HepG2 (cell line): ENCODE measurements around the gene PPFIA4. TPM values are rescaled to one million over a fixed set of nuclear protein-coding genes. Genes with fewer than 3 reads are reported as not detected.

Experiments
- ATAC-seq: fragments of 200-7000 bp; cut with Tn5 transposase; 3 replicates; pipeline ENCODE4 v1.9.1; 2020; ENCODE audit warnings: mild to moderate bottlenecking, moderate library complexity
- BruUV-seq: library from RNA; stranded (reverse); fragments of 400-500 nt; replicated peaks from 2 replicates; lab custom pipeline; 2021; lab: Mats Ljungman, UMichigan
- CTCF ChIA-PET: fragments of 300-600 bp; formaldehyde crosslinking; extraction: SDS; loops from one replicate; lab custom pipeline; 2021; ENCODE audit warnings: low total read pairs, inconsistent platforms, low intra/inter-chr PET ratio; lab: Yijun Ruan, JAX
- POLR2A ChIA-PET: fragments of 350-600 bp; sonication (Branson Sonifier 250); formaldehyde crosslinking; loops from one replicate; lab custom pipeline; 2020; ENCODE audit warnings: antibody characterized with exemption, inconsistent platforms; lab: Yijun Ruan, JAX
- DNase-seq: peaks from one replicate; pipeline ENCODE4 v3.0.0-alpha.2; 2015; ENCODE audit warnings: low spot score
- FAIRE-seq: peaks from 3 replicates; lab custom pipeline; 2011; peaks lifted over from hg19 to GRCh38; lab: Jason Lieb, UNC
- H2AFZ ChIP-seq: one replicate; pipeline ENCODE4 v1.6.1; 2011; ENCODE audit warnings: low read length, inconsistent platforms
- H3K27ac ChIP-seq: fragments of 300-600 bp; 3 replicates; pipeline ENCODE4 v1.8.0; 2011; ENCODE audit warnings: mixed run types, mild to moderate bottlenecking, mixed read lengths, low read length, inconsistent platforms; ENCODE audit not compliant: insufficient read depth; ENCODE audit errors: extremely low read length
- H3K27me3 ChIP-seq, 2 experiments: fragments of 200-600 bp in 1 of 2; 2 replicates in 1 of 2; 3 replicates in 1 of 2; pipeline versions ENCODE4 v1.6.0 to v1.8.0; 2011; ENCODE audit warnings: low read length in 2 of 2, mild to moderate bottlenecking in 2 of 2, moderate library complexity in 2 of 2, inconsistent platforms in 1 of 2; ENCODE audit not compliant: insufficient read depth in 2 of 2, control insufficient read depth in 1 of 2
- H3K36me3 ChIP-seq, 2 experiments: fragments of 200-600 bp in 1 of 2; replicated peaks in 1 of 2; 2 replicates in 1 of 2; 3 replicates in 1 of 2; pipeline versions ENCODE4 v1.5.1 to v1.8.0; 2011; ENCODE audit warnings: low read length in 2 of 2, inconsistent platforms in 1 of 2; ENCODE audit not compliant: insufficient read depth in 2 of 2, control insufficient read depth in 1 of 2
- H3K4me1 ChIP-seq: 2 replicates; pipeline ENCODE4 v1.5.1; 2012; ENCODE audit warnings: low read length, inconsistent platforms; ENCODE audit not compliant: insufficient read depth
- H3K4me2 ChIP-seq: 2 replicates; pipeline ENCODE4 v1.6.0; 2011; ENCODE audit warnings: low read depth, low read length, inconsistent platforms
- H3K4me3 ChIP-seq, 3 experiments: fragments of 200-600 bp in 1 of 3; sonication (generic), shearing (Covaris generic) in 1 of 3; replicated peaks in 1 of 3; 2 replicates each; pipeline ENCODE4 v1.5.1; 2011 to 2016; ENCODE audit warnings: low read length in 3 of 3, inconsistent platforms in 2 of 3, low read depth in 2 of 3, mild to moderate bottlenecking in 2 of 3, control low read depth in 1 of 3, mixed read lengths in 1 of 3; ENCODE audit not compliant: insufficient read depth in 1 of 3
- H3K79me2 ChIP-seq: one replicate; pipeline ENCODE4 v1.6.1; 2011; ENCODE audit warnings: low read length, inconsistent platforms; ENCODE audit not compliant: insufficient read depth
- H3K9ac ChIP-seq: 2 replicates; pipeline ENCODE4 v1.6.0; 2011; ENCODE audit warnings: mild to moderate bottlenecking, low read depth, low read length, inconsistent platforms; ENCODE audit not compliant: insufficient read depth
- H3K9me3 ChIP-seq: 2 replicates; pipeline ENCODE4 v1.5.1; 2012; ENCODE audit warnings: mild to moderate bottlenecking, low read length
- H4K20me1 ChIP-seq: 2 replicates; pipeline ENCODE4 v1.6.0; 2011; ENCODE audit warnings: inconsistent platforms, mild to moderate bottlenecking, low read length, moderate library complexity; ENCODE audit not compliant: insufficient read depth
- CBX1 ChIP-seq: IDR thresholded peaks from one replicate; pipeline ENCODE4 v1.6.1; 2016; ENCODE audit warnings: antibody characterized with exemption, low read depth
- CCDC6 ChIP-seq: sonication (generic); formaldehyde crosslinking; IDR thresholded peaks from 2 replicates; pipeline ENCODE4 v1.8.1; 2022; ENCODE audit warnings: mild to moderate bottlenecking, missing genetic modification reagents, moderate library complexity
- HNRNPLL ChIP-seq: fragments of 200-400 bp; formaldehyde crosslinking; IDR thresholded peaks from 2 replicates; pipeline ENCODE4 v1.6.1; 2017; ENCODE audit warnings: mild to moderate bottlenecking, low read depth, low read length; ENCODE audit not compliant: poor library complexity, severe bottlenecking
- MED1 ChIP-seq: sonication (generic); formaldehyde crosslinking; IDR thresholded peaks from 2 replicates; pipeline ENCODE4 v1.4.0; 2020; ENCODE audit warnings: missing genetic modification reagents
- POLR2AphosphoS5 ChIP-seq: IDR thresholded peaks from 2 replicates; pipeline ENCODE4 v1.6.1; 2012; ENCODE audit warnings: low read depth, low read length
- RFX1 ChIP-seq: fragments of 450-650 bp; IDR thresholded peaks from 2 replicates; pipeline ENCODE4 v1.6.1; 2017
- SP5 ChIP-seq: IDR thresholded peaks from 2 replicates; pipeline ENCODE4 v1.6.1; 2016; ENCODE audit warnings: low read depth, borderline replicate concordance
- SRSF9 ChIP-seq: fragments of 200-400 bp; formaldehyde crosslinking; IDR thresholded peaks from 2 replicates; pipeline ENCODE4 v1.6.1; 2018; ENCODE audit warnings: borderline replicate concordance, mild to moderate bottlenecking, low read depth, low read length; ENCODE audit not compliant: insufficient read depth, poor library complexity, severe bottlenecking
- TCF12 ChIP-seq, 2 experiments: fragments of 450-650 bp in 1 of 2; sonication (generic) in 1 of 2; formaldehyde crosslinking in 1 of 2; IDR thresholded peaks; 2 replicates each; pipeline versions ENCODE4 v1.6.1 to v1.8.0; 2017 to 2022; ENCODE audit warnings: antibody characterized with exemption in 1 of 2, mild to moderate bottlenecking in 1 of 2, missing genetic modification reagents in 1 of 2, moderate library complexity in 1 of 2
- TRIM24 ChIP-seq: sonication (generic); formaldehyde crosslinking; IDR thresholded peaks from 2 replicates; pipeline ENCODE4 v1.8.0; 2022; ENCODE audit warnings: mild to moderate bottlenecking, missing genetic modification reagents
- YEATS2 ChIP-seq: sonication (generic); formaldehyde crosslinking; IDR thresholded peaks from 2 replicates; pipeline ENCODE4 v1.4.0; 2020; ENCODE audit warnings: missing genetic modification reagents, borderline replicate concordance
- ZBTB37 ChIP-seq: sonication (generic); formaldehyde crosslinking; IDR thresholded peaks from 2 replicates; pipeline ENCODE4 v1.4.0; 2020; ENCODE audit warnings: mild to moderate bottlenecking, missing genetic modification reagents
- ZNF121 ChIP-seq: sonication (generic); formaldehyde crosslinking; IDR thresholded peaks from 2 replicates; pipeline ENCODE4 v1.5.0; 2020; ENCODE audit warnings: mild to moderate bottlenecking, missing genetic modification reagents
- ZNF3 ChIP-seq: IDR thresholded peaks from 2 replicates; pipeline ENCODE4 v1.7.0; 2017; ENCODE audit warnings: inconsistent platforms
- ZNF331 ChIP-seq: sonication (generic); formaldehyde crosslinking; IDR thresholded peaks from 2 replicates; pipeline ENCODE4 v1.4.0; 2020; ENCODE audit warnings: missing genetic modification reagents
- ZNF367 ChIP-seq: sonication (generic); formaldehyde crosslinking; IDR thresholded peaks from 2 replicates; pipeline ENCODE4 v1.4.0; 2020; ENCODE audit warnings: missing genetic modification reagents, borderline replicate concordance
- ZNF460 ChIP-seq: sonication (generic); formaldehyde crosslinking; IDR thresholded peaks from 2 replicates; pipeline ENCODE4 v1.5.1; 2020; ENCODE audit warnings: missing genetic modification reagents, mild to moderate bottlenecking, borderline replicate concordance
- ZNF513 ChIP-seq: sonication (generic); formaldehyde crosslinking; conservative IDR thresholded peaks from 2 replicates; pipeline ENCODE4 v1.5.0; 2020; ENCODE audit warnings: missing genetic modification reagents
- ZNF747 ChIP-seq: sonication (generic); formaldehyde crosslinking; IDR thresholded peaks from 2 replicates; pipeline ENCODE4 v1.8.1; 2023; ENCODE audit warnings: missing genetic modification reagents, mild to moderate bottlenecking, borderline replicate concordance
- ZNF777 ChIP-seq: sonication (generic); formaldehyde crosslinking; IDR thresholded peaks from 2 replicates; pipeline ENCODE4 v1.4.0; 2020; ENCODE audit warnings: missing genetic modification reagents
- WGBS: methylation state at CpG from one replicate; pipeline ENCODE4 v1.1.6; 2017; ENCODE audit warnings: low lambda C conversion rate; 5-methylcytosine and 5-hydroxymethylcytosine counted together
- in situ Hi-C: cut with HindIII; loops from 2 replicates; pipeline ENCODE4 v1.10.0; 2017; ENCODE audit warnings: low pct_unique_long_range_greater_than_20kb; ENCODE audit not compliant: extremely low pct_ligation_motif_present
- intact Hi-C: fragments of 100-400 bp; cut with micrococcal nuclease; formaldehyde crosslinking; loops from one replicate; pipeline ENCODE4 v1.10.0; 2022; ENCODE audit not compliant: unreplicated experiment
- polyA plus RNA-seq, 8 experiments: library from polyadenylated mRNA; depleted of rRNA in 3 of 8; stranded (reverse) in 7 of 8; unstranded in 1 of 8; fragments of >200 nt; fragmentation: Illumina TruSeq in 4 of 8; extraction: Trizol in 4 of 8; gene quantifications; 2 replicates each; pipeline versions ENCODE4 v1.2.1 to v1.2.3, GENCODE V29; 2011 to 2016; ENCODE audit warnings: low read depth in 4 of 8, missing spikeins in 1 of 8, mixed read lengths in 1 of 8; ENCODE audit not compliant: insufficient read depth in 1 of 8
- total RNA-seq, 5 experiments: library from RNA; depleted of rRNA; stranded (reverse); fragments of >200 nt; fragmentation: Illumina TruSeq; extraction: Trizol; gene quantifications; 2 replicates each; pipeline ENCODE4 v1.2.3, GENCODE V29; 2016; ENCODE audit warnings: low read depth in 1 of 5

The PPFIA4 gene
- total and polyA plus RNA-seq, 2 of the 13 experiments (the other 11 are each of a cell fraction or from before 2014, with no cell fraction given): 6.4 TPM; not detected in 1

GRCh38 chr1:203114202-203114601 lies 87.9 kb downstream of the PPFIA4 start:
- Histone ChIP-seq H3K9me3 (no peaks in the 10 kb centered on the region), H3K27ac (no peak overlapping the region), H2AFZ (no peak overlapping the region), H3K79me2 (no peaks in the 10 kb centered on the region), H3K4me1 (no peaks in the 10 kb centered on the region), H3K27me3 (peaks cover 0 to 21% of the 10 kb centered on the region in 2 experiments; a peak in 3 of 5 replicates), H3K9ac (no peak overlapping the region), H3K4me2 (no peak overlapping the region), H3K36me3 (no peaks in the 10 kb centered on the region), H4K20me1 (no peaks in the 10 kb centered on the region)
- ATAC-seq (no peak), DNase-seq (no peak), FAIRE-seq (no peak)
- ChIA-PET POLR2A (no interaction called here), CTCF (no interaction called here)
- 24% methylated on average over 7 of the region's 7 CpGs for WGBS
- in situ Hi-C loops: no loop called here
- BruUV-seq: no TSS peak
- intact Hi-C loops: no loop called here
- TF ChIP-seq ZNF3 (CRISPR knock-in tag): no peak
- no peak for TF ChIP-seq ZNF777 (CRISPR knock-in tag)
- no peak for TF ChIP-seq ZNF747 (CRISPR knock-in tag)
- TF ChIP-seq POLR2AphosphoS5: no peak
- no peak for TF ChIP-seq HNRNPLL
- no peak for TF ChIP-seq ZNF121 (CRISPR knock-in tag)
- no peak for TF ChIP-seq RFX1
- TF ChIP-seq ZBTB37 (CRISPR knock-in tag): no peak
- TF ChIP-seq CBX1: no peak
- no peak for TF ChIP-seq ZNF367 (CRISPR knock-in tag)
- TF ChIP-seq ZNF513 (CRISPR knock-in tag): no peak
- TF ChIP-seq SP5: no peak
- TF ChIP-seq ZNF460: no peak
- no peak for TF ChIP-seq SRSF9
- no peak for TF ChIP-seq TRIM24 (CRISPR knock-in tag)
- no peak for TF ChIP-seq CCDC6
- TF ChIP-seq YEATS2 (CRISPR knock-in tag): no peak
- TF ChIP-seq ZNF331 (CRISPR knock-in tag): no peak
- no peak for TF ChIP-seq TCF12 (IDR thresholded peaks at IDR 0.05)
- TF ChIP-seq TCF12 (CRISPR knock-in tag; IDR thresholded peaks at IDR 0.05): no peak
- no peak for TF ChIP-seq MED1 (CRISPR knock-in tag)
- TF ChIP-seq, all 625 proteins: peak for 0
- H3K4me3 ChIP-seq: no peak overlapping the region
